Kidney (tissue), 14 donors: ENCODE measurements around the gene ZNF664. TPM values are rescaled to one million over a fixed set of nuclear protein-coding genes. Genes with fewer than 3 reads are reported as not detected.

Source experiments
- DNase-seq, 5 donors: peaks; one replicate each; pipeline ENCODE4 v3.0.0-alpha.2; 2013 to 2020
- FAIRE-seq: peaks from 2 replicates; lab custom pipeline; 2012; peaks lifted over from hg19 to GRCh38; lab: Jason Lieb, UNC
- H3K27ac ChIP-seq, 2 donors: one replicate each; pipeline ENCODE4 v1.7.0; 2013; ENCODE audit warnings: low read depth in 2 of 2, low read length in 2 of 2, inconsistent platforms in 1 of 2
- H3K27me3 ChIP-seq: one replicate; pipeline ENCODE4 v1.7.1; 2013; ENCODE audit warnings: low read length, inconsistent platforms; ENCODE audit not compliant: control insufficient read depth, insufficient read depth
- H3K36me3 ChIP-seq, 3 donors: one replicate each; pipeline versions ENCODE4 v1.7.0 to v1.7.1; 2013; ENCODE audit warnings: low read length in 3 of 3, control low read depth in 1 of 3, inconsistent platforms in 1 of 3; ENCODE audit not compliant: insufficient read depth in 3 of 3, control insufficient read depth in 2 of 3
- H3K4me1 ChIP-seq, 3 donors: one replicate each; pipeline versions ENCODE4 v1.7.0 to v1.7.1; 2013; ENCODE audit warnings: low read length in 3 of 3, inconsistent platforms in 1 of 3, low read depth in 1 of 3; ENCODE audit not compliant: control insufficient read depth in 2 of 3, insufficient read depth in 2 of 3
- H3K4me3 ChIP-seq, 3 donors: one replicate each; pipeline versions ENCODE4 v1.7.0 to v1.8.1; 2013; ENCODE audit warnings: low read length in 3 of 3, control low read depth in 1 of 3, inconsistent platforms in 1 of 3
- H3K9ac ChIP-seq, 3 donors: one replicate each; pipeline versions ENCODE4 v1.7.0 to v1.7.1; 2013; ENCODE audit warnings: low read length in 3 of 3, control low read depth in 1 of 3, inconsistent platforms in 1 of 3
- H3K9me3 ChIP-seq, 3 donors: one replicate each; pipeline versions ENCODE4 v1.7.0 to v1.7.1; 2013; ENCODE audit warnings: low read length in 3 of 3, control low read depth in 1 of 3, inconsistent platforms in 1 of 3; ENCODE audit not compliant: control insufficient read depth in 2 of 3, insufficient read depth in 1 of 3
- CTCF ChIP-seq: IDR thresholded peaks from 3 replicates; pipeline ENCODE4 v1.5.1; 2012; ENCODE audit warnings: mild to moderate bottlenecking, moderate library complexity, borderline replicate concordance; ENCODE audit not compliant: insufficient read depth; ENCODE audit errors: extremely low read depth
- intact Hi-C: fragments of 100-400 bp; cut with DNase I; formaldehyde crosslinking; loops from one replicate; pipeline ENCODE4 v1.11.1; 2022
- polyA plus RNA-seq: library from polyadenylated mRNA; stranded (reverse); fragments of 350-450 nt; fragmentation: Illumina TruSeq; extraction: RNeasy Lipid Tissue Mini Kit (QIAGEN cat#74804); gene quantifications from one replicate; pipeline ENCODE4 v1.2.3, GENCODE V29; 2014; ENCODE audit warnings: low read depth, low replicate concordance; ENCODE audit not compliant: insufficient read depth
- total RNA-seq: library from RNA; stranded (reverse); fragmentation: NEBNext Ultra II Directional; extraction: Animal tissue kit (Norgen Biotek cat#: 25700); gene quantifications from one replicate; pipeline ENCODE4 v1.2.1, GENCODE V29; 2021
- donor health status: control.
- donor health status: control.
- donor health status: control.
- donor health status: control.
- donor health status: control.
- donor health status: DM: yes; HTN: yes; CAD: no.
- donor health status: Normal renal cell carcinoma (clear cell type).

The ZNF664 gene
- total and polyA plus RNA-seq, 2 donors from 2014 or later = 44.9 to 104 TPM

GRCh38 chr12:123986374-123986965, 13.5 kb downstream of the ZNF664 start:
- no peak overlapping the region for H3K4me3 ChIP-seq
- no peak for TF ChIP-seq CTCF
- no peaks in the 10 kb centered on the region for H3K27me3 ChIP-seq
- H3K9ac ChIP-seq = no peak overlapping the region
- H3K9me3 ChIP-seq = no peaks in the 10 kb centered on the region
- peaks cover 3 to 8% (median 4%) of the 10 kb centered on the region in 3 donors for H3K36me3 ChIP-seq
- FAIRE-seq (no peak), DNase-seq (no peak)
- peaks cover 0 to 21% (median 19%) of the 10 kb centered on the region in 3 donors for H3K4me1 ChIP-seq
- intact Hi-C loops = loop anchor here (10.0 kb wide), 1 partner anchor 82 kb away; no protein-coding TSS in a partner anchor
- peak overlapping the region in 1 of 2 donors; percentile 42 for H3K27ac ChIP-seq

GRCh38 chr12:123987022-123987421, 14.0 kb downstream of the ZNF664 start:
- no peak for TF ChIP-seq CTCF
- Histone ChIP-seq H3K9ac (no peak overlapping the region), H3K9me3 (no peaks in the 10 kb centered on the region), H3K36me3 (peaks cover 3 to 8% (median 4%) of the 10 kb centered on the region in 3 donors), H3K27ac (no peak overlapping the region), H3K4me3 (no peak overlapping the region), H3K27me3 (no peaks in the 10 kb centered on the region), H3K4me1 (peaks cover 0 to 21% (median 21%) of the 10 kb centered on the region in 3 donors)
- intact Hi-C loops = loop anchor here (10.0 kb wide), 1 partner anchor 82 kb away; no protein-coding TSS in a partner anchor
- FAIRE-seq = no peak
- DNase-seq = no peak

- intact Hi-C loops = loop anchor here (10.0 kb wide), 1 partner anchor 84 kb away; no protein-coding TSS in a partner anchor
- Histone ChIP-seq H3K4me1 (peaks cover 0 to 21% (median 19%) of the 10 kb centered on the region in 3 donors), H3K27me3 (no peaks in the 10 kb centered on the region), H3K4me3 (no peak overlapping the region), H3K36me3 (peaks cover 3 to 18% (median 4%) of the 10 kb centered on the region in 3 donors), H3K9me3 (no peaks in the 10 kb centered on the region), H3K9ac (no peak overlapping the region), H3K27ac (no peak overlapping the region)
- TF ChIP-seq CTCF = no peak
- FAIRE-seq (no peak), DNase-seq (no peak)
Observed at GRCh38 chr12:123989168-123989567, 16.2 kb downstream of the ZNF664 start.
